Measurements from ENCODE around the gene TMEM234.

Gene TMEM234

GRCh38 chr1:32170991-32171390, 51.2 kb downstream of the TMEM234 start:
- no peak for DNase-seq
